GM23248 (cell line): ENCODE results near the gene TMEM131L. TPM values are rescaled to one million over a fixed set of nuclear protein-coding genes. Genes with fewer than 3 reads are reported as not detected.
"Not testable (repeated sequence)": the region's sequence is repeated elsewhere in the genome, so short reads cannot be mapped to it uniquely, and the experiment has no call there.

Experiments
- DNase-seq: peaks from one replicate; pipeline ENCODE4 v3.0.0-alpha.2; 2015
- H2AFZ ChIP-seq: fragments of 200-600 bp; sonication (generic); 2 replicates; pipeline ENCODE4 v1.6.1; 2016; ENCODE audit warnings: antibody characterized with exemption
- H3F3A ChIP-seq: fragments of 200-600 bp; sonication (generic); 2 replicates; pipeline ENCODE4 v1.6.1; 2016; ENCODE audit warnings: mild to moderate bottlenecking, antibody characterized with exemption, mixed run types; ENCODE audit not compliant: insufficient read depth
- H3K27ac ChIP-seq: fragments of 200-600 bp; sonication (generic); 2 replicates; pipeline ENCODE4 v1.5.1; 2016; ENCODE audit warnings: mild to moderate bottlenecking
- H3K27me3 ChIP-seq: fragments of 200-600 bp; sonication (generic); replicated peaks from 2 replicates; pipeline ENCODE4 v1.6.1; 2016; ENCODE audit warnings: mild to moderate bottlenecking; ENCODE audit not compliant: insufficient read depth
- H3K36me3 ChIP-seq: fragments of 200-600 bp; sonication (generic); 2 replicates; pipeline ENCODE4 v1.6.1; 2016; ENCODE audit warnings: low read depth, mild to moderate bottlenecking
- H3K4me1 ChIP-seq: fragments of 200-600 bp; sonication (generic); 2 replicates; pipeline ENCODE4 v1.6.1; 2016; ENCODE audit warnings: mild to moderate bottlenecking; ENCODE audit not compliant: insufficient read depth
- H3K4me2 ChIP-seq: fragments of 200-600 bp; sonication (generic); one replicate; pipeline ENCODE4 v1.6.1; 2016; ENCODE audit warnings: mild to moderate bottlenecking; ENCODE audit not compliant: unreplicated experiment
- H3K4me3 ChIP-seq: fragments of 200-600 bp; sonication (generic); 2 replicates; pipeline ENCODE4 v1.5.1; 2016; ENCODE audit warnings: mild to moderate bottlenecking
- H3K79me2 ChIP-seq: fragments of 200-600 bp; sonication (generic); 2 replicates; pipeline ENCODE4 v1.6.1; 2016; ENCODE audit warnings: mild to moderate bottlenecking; ENCODE audit not compliant: insufficient read depth
- H3K9ac ChIP-seq: fragments of 200-600 bp; sonication (generic); 2 replicates; pipeline ENCODE4 v1.6.1; 2016; ENCODE audit warnings: mild to moderate bottlenecking
- H3K9me2 ChIP-seq: fragments of 200-600 bp; sonication (generic); 2 replicates; pipeline ENCODE4 v1.6.1; 2016; ENCODE audit warnings: mixed run types, mild to moderate bottlenecking, moderate library complexity; ENCODE audit not compliant: insufficient read depth
- H3K9me3 ChIP-seq: fragments of 200-600 bp; sonication (generic); one replicate; pipeline ENCODE4 v1.6.1; 2017; ENCODE audit warnings: low read depth
- H4K20me1 ChIP-seq: fragments of 200-600 bp; sonication (generic); 2 replicates; pipeline ENCODE4 v1.6.0; 2016; ENCODE audit not compliant: insufficient read depth
- EZH2 ChIP-seq: fragments of 200-600 bp; sonication (generic); IDR thresholded peaks from 2 replicates; pipeline ENCODE4 v1.6.1; 2018; ENCODE audit warnings: antibody characterized with exemption, mild to moderate bottlenecking; ENCODE audit not compliant: insufficient read depth, poor library complexity, severe bottlenecking
- EZH2phosphoT487 ChIP-seq: fragments of 200-600 bp; sonication (generic); IDR thresholded peaks from 2 replicates; pipeline ENCODE4 v1.6.1; 2018; ENCODE audit warnings: antibody characterized with exemption, moderate library complexity, mild to moderate bottlenecking, low read depth; ENCODE audit not compliant: insufficient read depth
- WGBS, 2 experiments: methylation state at CpG; one replicate each; pipeline ENCODE4 v1.1.6; 2015 to 2017; ENCODE audit warnings: low lambda C conversion rate in 2 of 2, low coverage in 1 of 2; ENCODE audit errors: missing lambda C conversion rate in 2 of 2; 5-methylcytosine and 5-hydroxymethylcytosine counted together
- in situ Hi-C: fragments of 300-500 bp; cut with MboI; formaldehyde crosslinking; loops from 2 replicates; pipeline ENCODE4 v1.15.0; 2020
- polyA plus RNA-seq: library from polyadenylated mRNA; unstranded; fragments of >200 nt; fragmentation: Nextera tagmentation; extraction: Ambion mirVana; gene quantifications from 2 replicates; pipeline ENCODE4 v1.2.1, GENCODE V29; 2016
- total RNA-seq: library from RNA; depleted of rRNA; stranded (reverse); fragments of >200 nt; shearing (Covaris generic); gene quantifications from 2 replicates; pipeline ENCODE4 v1.2.3, GENCODE V29; 2014

TMEM131L gene
- total and polyA plus RNA-seq, 2 experiments from 2014 or later: 8.7 to 11.1 TPM

- Histone ChIP-seq H3K9ac (no peak overlapping the region), H3K36me3 (no peaks in the 10 kb centered on the region), H3K4me2 (no peak overlapping the region), H2AFZ (no peak overlapping the region), H3K27ac (no peak overlapping the region), H3K4me1 (peaks cover 15% of the 10 kb centered on the region), H4K20me1 (no peaks in the 10 kb centered on the region), H3K9me3 (no peaks in the 10 kb centered on the region), H3K4me3 (no peak overlapping the region), H3K79me2 (peaks cover 13% of the 10 kb centered on the region; the same call in 1 of the 2 replicates), H3K9me2 (no peaks in the 10 kb centered on the region), H3K27me3 (no peaks in the 10 kb centered on the region), H3F3A (peaks cover 17% of the 10 kb centered on the region; the same call in 1 of the 2 replicates)
- no peak for TF ChIP-seq EZH2
- no peak for TF ChIP-seq EZH2phosphoT487
- no peak for DNase-seq
- in situ Hi-C loops: no loop called here
- WGBS, 2 experiments: 94 to 97% methylated on average over 9 to 11 of the region's 11 CpGs
These were observed 40.5 kb downstream of the TMEM131L start for GRCh38 chr4:153506341-153507309.

- TF ChIP-seq EZH2phosphoT487 (no peak), EZH2 (no peak)
- H3K9me3 ChIP-seq: no peaks in the 10 kb centered on the region
- H3K36me3 ChIP-seq: no peaks in the 10 kb centered on the region
- no peak overlapping the region for H3K9ac ChIP-seq
- in situ Hi-C loops: no loop called here
- H3K9me2 ChIP-seq: no peaks in the 10 kb centered on the region
- H3F3A ChIP-seq: peaks cover 21% of the 10 kb centered on the region
- H3K4me3 ChIP-seq: no peak overlapping the region
- H4K20me1 ChIP-seq: no peaks in the 10 kb centered on the region
- H3K27me3 ChIP-seq: no peaks in the 10 kb centered on the region
- no peak overlapping the region for H3K27ac ChIP-seq
- H3K79me2 ChIP-seq: peaks cover 13% of the 10 kb centered on the region; the same call in 1 of the 2 replicates
- DNase-seq: no peak
- H3K4me2 ChIP-seq: no peak overlapping the region
- no peak overlapping the region for H2AFZ ChIP-seq
- H3K4me1 ChIP-seq: peaks cover 18% of the 10 kb centered on the region
- 75 to 79% methylated on average over 10 of the region's 10 CpGs for WGBS, 2 experiments
These were observed 41.3 kb downstream of the TMEM131L start for GRCh38 chr4:153507310-153508073.

- in situ Hi-C loops: not testable (repeated sequence)
- WGBS, 2 experiments: 88 to 98% methylated on average over 2 of the region's 2 CpGs
These were observed 43.1 kb downstream of the TMEM131L start for GRCh38 chr4:153509212-153509611.

GRCh38 chr4:153509724-153510123 is 43.6 kb downstream of the TMEM131L start:
- H3K9ac ChIP-seq: no peak overlapping the region
- no peak overlapping the region for H2AFZ ChIP-seq
- in situ Hi-C loops: no loop called here
- no peak for TF ChIP-seq EZH2phosphoT487
- no peak for TF ChIP-seq EZH2
- no peaks in the 10 kb centered on the region for H3K9me2 ChIP-seq
- H3K27ac ChIP-seq: no peak overlapping the region
- DNase-seq: no peak
- H3K79me2 ChIP-seq: peaks cover 9% of the 10 kb centered on the region; the same call in 1 of the 2 replicates
- H3K36me3 ChIP-seq: no peaks in the 10 kb centered on the region
- 96 to 99% methylated on average over 5 of the region's 5 CpGs for WGBS, 2 experiments
- no peaks in the 10 kb centered on the region for H3K27me3 ChIP-seq
- H3F3A ChIP-seq: peaks cover 27% of the 10 kb centered on the region
- no peak overlapping the region for H3K4me2 ChIP-seq
- H3K4me3 ChIP-seq: no peak overlapping the region
- H4K20me1 ChIP-seq: no peaks in the 10 kb centered on the region
- H3K4me1 ChIP-seq: peaks cover 32% of the 10 kb centered on the region
- H3K9me3 ChIP-seq: no peaks in the 10 kb centered on the region

More at GRCh38 chr4:153509212-153509611, 43.1 kb downstream of the TMEM131L start:
- not testable (repeated sequence) for H3K4me3 ChIP-seq, H3K27me3 ChIP-seq, DNase-seq, H3K9ac ChIP-seq, H3K9me2 ChIP-seq, H3K4me2 ChIP-seq, H3K9me3 ChIP-seq, H3K27ac ChIP-seq, H4K20me1 ChIP-seq, H3K36me3 ChIP-seq, H2AFZ ChIP-seq
- Histone ChIP-seq H3K4me1 (peaks cover 27% of the 10 kb centered on the region), H3K79me2 (peaks cover 13% of the 10 kb centered on the region; the same call in 1 of the 2 replicates), H3F3A (peaks cover 26% of the 10 kb centered on the region)
